Heart right ventricle (tissue), 16 donors: ENCODE results near the gene WDR36. TPM values are rescaled to one million over a fixed set of nuclear protein-coding genes. Genes with fewer than 3 reads are reported as not detected.
A peak's percentile ranks its signal among the peaks of the same experiment; 100 is the strongest.

Experiments used
- ATAC-seq, 8 donors: fragments of 200-7000 bp; cut with Tn5 transposase; one replicate each; pipeline ENCODE4 v1.9.1; 2020; ENCODE audit warnings: mild to moderate bottlenecking in 8 of 8, moderate library complexity in 8 of 8, moderate number of reproducible peaks in 1 of 8
- DNase-seq, 2 donors: peaks; one replicate each; pipeline ENCODE4 v3.0.0-alpha.2; 2020
- H3K27ac ChIP-seq, 10 donors: fragments of 200-600 bp; sonication (generic) in 2 of 10; one replicate each; pipeline versions ENCODE4 v1.5.0 to v1.8.0; 2020 to 2022; ENCODE audit warnings: mild to moderate bottlenecking in 3 of 10
- H3K27me3 ChIP-seq, 7 donors: fragments of 200-600 bp; one replicate each; pipeline ENCODE4 v1.8.0; 2021 to 2022; ENCODE audit warnings: mild to moderate bottlenecking in 2 of 7
- H3K36me3 ChIP-seq, 9 donors: fragments of 200-600 bp; sonication (generic) in 1 of 9; one replicate each; pipeline versions ENCODE4 v1.5.0 to v1.8.0; 2020 to 2022; ENCODE audit warnings: mild to moderate bottlenecking in 2 of 9
- H3K4me1 ChIP-seq, 9 donors: fragments of 200-600 bp; sonication (generic) in 1 of 9; one replicate each; pipeline versions ENCODE4 v1.5.0 to v1.8.0; 2020 to 2022; ENCODE audit warnings: mild to moderate bottlenecking in 4 of 9
- H3K4me3 ChIP-seq, 10 donors: fragments of 200-600 bp; sonication (generic) in 2 of 10; one replicate each; pipeline versions ENCODE4 v1.5.0 to v1.8.0; 2020 to 2022; ENCODE audit warnings: mild to moderate bottlenecking in 7 of 10, moderate library complexity in 2 of 10
- H3K9me3 ChIP-seq, 11 donors: fragments of 200-600 bp in 10 of 11; sonication (generic) in 2 of 11; one replicate each; pipeline versions ENCODE4 v1.5.0 to v1.8.0; 2013 to 2022; ENCODE audit warnings: mild to moderate bottlenecking in 2 of 11, control low read depth in 1 of 11, moderate library complexity in 1 of 11
- CTCF ChIP-seq, 9 donors: fragments of 200-600 bp; sonication (generic) in 2 of 9; IDR thresholded peaks; one replicate each; pipeline versions ENCODE4 v1.5.0 to v1.8.0; 2021 to 2022; ENCODE audit warnings: antibody characterized with exemption in 9 of 9, mild to moderate bottlenecking in 5 of 9, moderate library complexity in 1 of 9
- WGBS, 2 donors: extraction: QIAGEN DNeasy Blood & Tissue Kit; methylation state at CpG; one replicate each; pipeline ENCODE4 v1.1.7; 2013; ENCODE audit warnings: inconsistent platforms in 1 of 2; 5-methylcytosine and 5-hydroxymethylcytosine counted together
- intact Hi-C, 10 donors: fragments of 100-400 bp; cut with DNase I; formaldehyde crosslinking; loops; one replicate each; pipeline versions ENCODE4 v1.11.1 to v1.14.2; 2022
- polyA plus RNA-seq, 2 donors: library from polyadenylated mRNA; stranded (reverse); fragments of 200-250 nt; gene quantifications; one replicate each; pipeline ENCODE4 v1.2.3, GENCODE V29; 2013
- total RNA-seq, 10 donors: library from RNA; stranded (reverse); fragmentation: NEBNext Ultra II Directional in 3 of 10; extraction: Animal tissue kit (Norgen Biotek cat#: 25700) in 3 of 10; gene quantifications; one replicate each; pipeline versions ENCODE4 v1.2.1 to v1.2.4, GENCODE V29; 2021 to 2023
- donor health status: Arrhythmogenic right ventricular cardiomyopathy.
- donor health status: ischemic (EF 13 %, LVEDD 7.1; RV severe dilation, severe dysfunction).
- donor health status: healthy with polysubstance abuse.
- donor health status: DM: no; HTN: yes; CAD: no.
- donor health status: DM: no; HTN: no; CAD: no.
- donor health status: ischemic (EF 25% LVEDD 6.9; RV normal size, moderate dysfunction).
- donor health status: ischemic (EF 25% LVEDD 5.7; RV mildly dilated, moderate dysfunction).
- donor health status: healthy.
- donor health status: DM: yes; HTN: yes; CAD: no.
- donor health status: Ischemic cardiomyopathy.
- donor health status: ischemic (EF 35%, LVEDD 5.7; RV mildly dilated, moderate dysfunction).
- donor health status: nonischemic (EF 11% LVEDD 7.7; RV severe dilation, severe dysfunction).
- donor health status: DM: yes; HTN: yes; CAD: no.
- donor health status: PGD.
- donor health status: ischemic (EF 29% LVEDD 5.4; RV normal size, mild dysfunction).
- donor health status: nonischemic (EF 23%, LVEDD 6.1; RV moderate dilation, normal function).

WDR36 gene
- total and polyA plus RNA-seq, 12 donors = 3.2 to 15.8 (median 12.7) TPM

GRCh38 chr5:111068213-111068612 is 23.9 kb upstream of the WDR36 start:
- no peak for TF ChIP-seq CTCF (IDR thresholded peaks at IDR 0.05)
- 76 to 85% methylated on average over 2 of the region's 2 CpGs for WGBS, 2 donors
- DNase-seq (no peak), ATAC-seq (no peak)
- intact Hi-C loops = loop anchor here in 5 of 10 donors (10.0 kb wide), 2 partner anchors 303 to 313 kb away; no protein-coding TSS in a partner anchor
- peaks cover 0 to 78% (median 22%) of the 10 kb centered on the region in 7 donors for H3K27me3 ChIP-seq
- H3K27ac ChIP-seq = no peak overlapping the region
- peaks cover 0 to 21% (median 8%) of the 10 kb centered on the region in 9 donors for H3K4me1 ChIP-seq
- H3K9me3 ChIP-seq = no peaks in the 10 kb centered on the region
- H3K4me3 ChIP-seq = no peak overlapping the region
- no peaks in the 10 kb centered on the region for H3K36me3 ChIP-seq

- H3K27me3 ChIP-seq = peaks cover 0 to 85% (median 28%) of the 10 kb centered on the region in 7 donors
- no peak for DNase-seq
Measured at GRCh38 chr5:111069839-111070238, 22.3 kb upstream of the WDR36 start.

GRCh38 chr5:111070272-111071134 is 21.6 kb upstream of the WDR36 start:
- Histone ChIP-seq H3K27ac (no peak overlapping the region), H3K36me3 (no peaks in the 10 kb centered on the region), H3K4me3 (peak overlapping the region in 9 of 10 donors; percentile 15 to 41 (median 25)), H3K9me3 (no peaks in the 10 kb centered on the region), H3K27me3 (peaks cover 0 to 81% (median 28%) of the 10 kb centered on the region in 7 donors), H3K4me1 (peaks cover 0 to 37% (median 8%) of the 10 kb centered on the region in 9 donors)
- DNase-seq = peak in 1 of 2 donors; percentile 29
- TF ChIP-seq CTCF (IDR thresholded peaks at IDR 0.05) = peak in 3 of 9 donors; percentile 16 to 29 (median 17)
- intact Hi-C loops = loop anchor here in 3 of 10 donors (5.0 to 10.0 kb wide), 3 partner anchors 156 to 316 kb away; no protein-coding TSS in a partner anchor
- peak in 7 of 8 donors; percentile 32 to 73 (median 64) for ATAC-seq
- WGBS, 2 donors = 6 to 7% methylated on average over 41 to 42 of the region's 42 CpGs

More at GRCh38 chr5:111069839-111070238, 22.3 kb upstream of the WDR36 start:
- TF ChIP-seq CTCF (IDR thresholded peaks at IDR 0.05) = no peak
- Histone ChIP-seq H3K4me3 (peak overlapping the region in 5 of 10 donors; percentile 15 to 41 (median 25)), H3K4me1 (peaks cover 0 to 33% (median 8%) of the 10 kb centered on the region in 9 donors), H3K27ac (no peak overlapping the region), H3K36me3 (no peaks in the 10 kb centered on the region), H3K9me3 (no peaks in the 10 kb centered on the region)
- WGBS, 2 donors = 26% methylated on average over 4 of the region's 4 CpGs
- intact Hi-C loops = loop anchor here in 7 of 10 donors (5.0 to 10.0 kb wide), 4 partner anchors 155 to 315 kb away; no protein-coding TSS in a partner anchor
- no peak for ATAC-seq

- H3K27ac ChIP-seq = no peak within 1 kb of the TSS
- intact Hi-C loops = loop anchor here in 3 of 10 donors (5.0 to 10.0 kb wide), 3 partner anchors 157 to 317 kb away; no protein-coding TSS in a partner anchor
- TF ChIP-seq CTCF (IDR thresholded peaks at IDR 0.05) = no peak
Measured at GRCh38 chr5:111071413-111071812, 20.7 kb upstream of the WDR36 start, which contains the start of gene TSLP. Gene TSLP, plus strand, starts transcription at chr5:111071713. Its CDS starts 178 bp downstream, at chr5:111071891.

More at GRCh38 chr5:111071413-111071812, 20.7 kb upstream of the WDR36 start, which contains the start of gene TSLP:
- Histone ChIP-seq H3K4me1 (peaks cover 0 to 37% (median 8%) of the 10 kb centered on the region in 9 donors), H3K9me3 (no peaks in the 10 kb centered on the region), H3K36me3 (no peaks in the 10 kb centered on the region), H3K27me3 (peaks cover 0 to 75% (median 28%) of the 10 kb centered on the region in 7 donors), H3K4me3 (peak within 1 kb of the TSS in 9 of 10 donors; percentile 15 to 61 (median 55))
- no peak for DNase-seq
- no peak for ATAC-seq
- WGBS, 2 donors = 80 to 85% methylated on average over 4 of the region's 4 CpGs
